Type B pancreatic cell (in vitro differentiated cells): ENCODE data around the gene GFRAL. TPM values are rescaled to one million over a fixed set of nuclear protein-coding genes. Genes with fewer than 3 reads are reported as not detected.

Experiments used
- DNase-seq: peaks from one replicate; pipeline ENCODE4 v3.0.0; 2021; ENCODE audit warnings: mixed read lengths; ENCODE audit not compliant: unreplicated experiment; ENCODE audit errors: extremely low spot score
- H3K27ac Mint-ChIP-seq: 2 replicates; pipeline ENCODE4 v1.8.0; 2021; ENCODE audit warnings: mild to moderate bottlenecking, mixed read lengths
- H3K27me3 Mint-ChIP-seq: 2 replicates; pipeline ENCODE4 v1.8.0; 2021; ENCODE audit warnings: mixed read lengths
- H3K36me3 Mint-ChIP-seq: 2 replicates; pipeline ENCODE4 v1.8.0; 2021; ENCODE audit warnings: mixed read lengths
- H3K4me1 Mint-ChIP-seq: one replicate; pipeline ENCODE4 v1.8.0; 2021; ENCODE audit warnings: mixed read lengths; ENCODE audit not compliant: unreplicated experiment
- H3K4me3 Mint-ChIP-seq: 2 replicates; pipeline ENCODE4 v1.8.0; 2021; ENCODE audit warnings: mild to moderate bottlenecking, mixed read lengths
- H3K9me3 Mint-ChIP-seq: 2 replicates; pipeline ENCODE4 v1.8.0; 2021; ENCODE audit warnings: mixed read lengths
- CTCF ChIP-seq: fragments of 200-600 bp; sonication (generic); conservative IDR thresholded peaks from 2 replicates; pipeline ENCODE4 v1.5.0; 2021; ENCODE audit warnings: antibody characterized with exemption, mild to moderate bottlenecking
- total RNA-seq: library from RNA; stranded (reverse); gene quantifications from 2 replicates; pipeline ENCODE4 v1.2.1, GENCODE V29; 2021; ENCODE audit warnings: low replicate concordance

Gene GFRAL
- total RNA-seq, 1 donor from 2014 or later = not detected

- H3K9me3 Mint-ChIP-seq = no peaks in the 10 kb centered on the region
- H3K4me3 Mint-ChIP-seq = no peak overlapping the region
- peaks cover 5% of the 10 kb centered on the region for H3K4me1 Mint-ChIP-seq
- TF ChIP-seq CTCF = no peak
- H3K27ac Mint-ChIP-seq = no peak overlapping the region
- no peak for DNase-seq
- H3K36me3 Mint-ChIP-seq = no peaks in the 10 kb centered on the region
- H3K27me3 Mint-ChIP-seq = no peaks in the 10 kb centered on the region
Measured at GRCh38 chr6:55399351-55399750, 72.1 kb downstream of the GFRAL start.

- Mint-ChIP-seq H3K36me3 (no peaks in the 10 kb centered on the region), H3K4me3 (no peak overlapping the region)
Measured at GRCh38 chr6:55405474-55406235, 78.4 kb downstream of the GFRAL start.

GRCh38 chr6:55410674-55411073 lies 83.4 kb downstream of the GFRAL start:
- Mint-ChIP-seq H3K9me3 (no peaks in the 10 kb centered on the region), H3K36me3 (no peaks in the 10 kb centered on the region), H3K4me1 (no peaks in the 10 kb centered on the region), H3K4me3 (no peak overlapping the region), H3K27me3 (no peaks in the 10 kb centered on the region), H3K27ac (no peak overlapping the region)
- no peak for TF ChIP-seq CTCF
- DNase-seq = no peak

More at GRCh38 chr6:55405474-55406235, 78.4 kb downstream of the GFRAL start:
- H3K9me3 Mint-ChIP-seq = no peaks in the 10 kb centered on the region
- no peaks in the 10 kb centered on the region for H3K27me3 Mint-ChIP-seq
- no peak for TF ChIP-seq CTCF
- no peak for DNase-seq
- H3K4me1 Mint-ChIP-seq = no peaks in the 10 kb centered on the region
- no peak overlapping the region for H3K27ac Mint-ChIP-seq

- Mint-ChIP-seq H3K4me3 (no peak overlapping the region), H3K4me1 (no peaks in the 10 kb centered on the region)
- DNase-seq = no peak
Measured at GRCh38 chr6:55423933-55424332, 96.7 kb downstream of the GFRAL start.

GRCh38 chr6:55433446-55434130 lies 106.3 kb downstream of the GFRAL start:
- no peaks in the 10 kb centered on the region for H3K27me3 Mint-ChIP-seq
- H3K4me1 Mint-ChIP-seq = no peaks in the 10 kb centered on the region
- no peak for DNase-seq
- no peak for TF ChIP-seq CTCF
- H3K36me3 Mint-ChIP-seq = no peaks in the 10 kb centered on the region
- no peak overlapping the region for H3K27ac Mint-ChIP-seq
- H3K4me3 Mint-ChIP-seq = no peak overlapping the region
- H3K9me3 Mint-ChIP-seq = peaks cover 4% of the 10 kb centered on the region

More at GRCh38 chr6:55423933-55424332, 96.7 kb downstream of the GFRAL start:
- Mint-ChIP-seq H3K9me3 (no peaks in the 10 kb centered on the region), H3K27me3 (no peaks in the 10 kb centered on the region), H3K27ac (no peak overlapping the region), H3K36me3 (no peaks in the 10 kb centered on the region)
- no peak for TF ChIP-seq CTCF
